GM12891 (cell line): ENCODE results near the gene NFKB2.

ENCODE experiments used
- DNase-seq: peaks from one replicate; pipeline ENCODE4 v3.0.0; 2011; ENCODE audit warnings: low spot score; ENCODE audit not compliant: insufficient read length
- FAIRE-seq: peaks from 2 replicates; lab custom pipeline; 2011; peaks lifted over from hg19 to GRCh38; lab: Jason Lieb, UNC
- PAX5 ChIP-seq: IDR thresholded peaks from 2 replicates; pipeline ENCODE4 v1.6.1; 2011; ENCODE audit warnings: low read length, moderate library complexity, mild to moderate bottlenecking; ENCODE audit not compliant: insufficient read depth, severe bottlenecking
- POLR2A ChIP-seq: IDR thresholded peaks from 2 replicates; pipeline ENCODE4 v1.6.1; 2011; ENCODE audit warnings: low read depth, low read length, control low read depth
- POLR2AphosphoS5 ChIP-seq: IDR thresholded peaks from 2 replicates; pipeline ENCODE4 v1.6.1; 2011; ENCODE audit warnings: low read depth, low read length, control low read depth
- POU2F2 ChIP-seq: IDR thresholded peaks from 2 replicates; pipeline ENCODE4 v1.6.1; 2011; ENCODE audit warnings: low read depth, mild to moderate bottlenecking, control low read depth, low read length, moderate library complexity
- SPI1 ChIP-seq: IDR thresholded peaks from 2 replicates; pipeline ENCODE4 v1.6.1; 2011; ENCODE audit warnings: low read depth, low read length, control low read depth
- TAF1 ChIP-seq: IDR thresholded peaks from 2 replicates; pipeline ENCODE4 v1.6.1; 2011; ENCODE audit warnings: low read depth, low read length, control low read depth

Gene NFKB2

GRCh38 chr10:102409604-102410428, 14.3 kb downstream of the NFKB2 start:
- peak; percentile 30 for DNase-seq
- TF ChIP-seq POLR2A: peak; percentile 44; the same call in 1 of the 2 replicates
- TF ChIP-seq POU2F2: 0 out of 2 replicates have a peak, but pooled peaks have one; percentile 54
- TF ChIP-seq TAF1: no peak
- no peak for TF ChIP-seq PAX5
- TF ChIP-seq SPI1: no peak
- peak; percentile 35 for FAIRE-seq

- DNase-seq: peak; percentile 45
- TF ChIP-seq POU2F2 (no peak), POLR2A (0 out of 2 replicates have a peak, but pooled peaks have one; percentile 2)
- FAIRE-seq: no peak
Measured at GRCh38 chr10:102410429-102411073, 15.0 kb downstream of the NFKB2 start.

- no peak for DNase-seq
- no peak for FAIRE-seq
- TF ChIP-seq PAX5 (no peak), POU2F2 (no peak), SPI1 (no peak), TAF1 (no peak), POLR2A (no peak), POLR2AphosphoS5 (no peak)
Measured at GRCh38 chr10:102411341-102412255, 16.1 kb downstream of the NFKB2 start.

GRCh38 chr10:102412293-102412692, 16.8 kb downstream of the NFKB2 start:
- no peak for FAIRE-seq
- TF ChIP-seq TAF1 (no peak), POLR2A (no peak), PAX5 (no peak), POLR2AphosphoS5 (no peak), SPI1 (no peak), POU2F2 (no peak)
- no peak for DNase-seq

DNA sequence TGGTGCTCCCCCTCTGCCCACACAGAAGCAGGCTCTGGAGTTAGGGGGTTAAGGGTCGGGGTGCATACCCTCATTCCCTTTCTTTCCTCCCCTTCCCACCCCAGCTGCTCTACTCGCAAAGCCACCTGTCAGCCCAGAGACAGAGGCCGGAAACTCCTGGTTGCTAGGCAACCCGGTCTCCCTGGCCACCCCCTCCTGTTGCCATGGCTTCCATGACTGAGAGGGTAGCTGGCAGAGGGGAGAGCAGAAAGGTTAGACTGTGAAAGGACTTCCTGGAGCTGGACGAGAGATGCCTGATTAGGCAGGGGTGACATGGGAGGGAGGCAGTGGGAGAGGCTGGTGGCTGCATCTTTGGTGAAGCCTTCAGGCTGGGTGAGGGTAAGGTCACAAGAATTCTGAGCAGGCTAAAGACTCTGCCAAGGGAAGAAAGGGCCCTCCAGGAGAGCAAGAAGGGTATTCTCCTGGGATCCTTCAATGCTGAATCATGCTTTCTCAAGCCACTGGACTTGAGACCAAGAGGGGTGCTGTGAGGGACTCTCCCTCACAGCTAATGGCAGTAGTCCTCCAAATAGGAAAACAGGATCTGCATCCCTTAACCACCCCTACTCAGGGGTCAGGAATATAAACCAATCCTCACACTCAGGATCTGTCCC, 17.7 kb downstream of the NFKB2 start:
- TF ChIP-seq TAF1 (no peak), POLR2A (no peak), POLR2AphosphoS5 (no peak), POU2F2 (no peak), SPI1 (no peak), PAX5 (no peak)
- FAIRE-seq: peak; percentile 65
- DNase-seq: peak; percentile 82

- TF ChIP-seq SPI1 (no peak), PAX5 (no peak), POLR2A (no peak), POLR2AphosphoS5 (no peak), TAF1 (no peak), POU2F2 (no peak)
- no peak for DNase-seq
- no peak for FAIRE-seq
Measured at GRCh38 chr10:102413806-102414561, 18.5 kb downstream of the NFKB2 start.

DNA sequence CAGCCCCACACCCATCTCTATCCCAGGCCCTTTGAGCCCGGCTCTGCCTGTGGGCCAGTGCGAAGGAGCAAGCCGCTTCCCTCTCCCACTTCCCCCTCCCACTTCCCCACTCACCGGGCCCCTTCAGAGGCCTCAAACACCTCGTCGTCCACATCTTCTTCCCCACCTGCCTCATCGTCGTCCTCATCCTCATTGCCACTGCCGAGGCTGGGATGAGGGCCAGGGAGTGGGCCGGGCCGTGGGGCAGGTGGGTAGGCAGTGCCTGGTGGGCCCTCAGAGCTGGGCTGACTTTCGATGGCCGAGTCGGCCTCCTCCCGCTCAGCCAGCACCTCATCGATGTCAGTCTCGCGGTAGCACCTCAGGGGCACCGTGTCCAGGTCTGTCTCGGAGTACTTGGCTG, 19.2 kb downstream of the NFKB2 start:
- TF ChIP-seq SPI1 (no peak), POU2F2 (no peak), PAX5 (no peak), POLR2AphosphoS5 (no peak), TAF1 (no peak), POLR2A (no peak)
- no peak for DNase-seq
- FAIRE-seq: no peak

DNA sequence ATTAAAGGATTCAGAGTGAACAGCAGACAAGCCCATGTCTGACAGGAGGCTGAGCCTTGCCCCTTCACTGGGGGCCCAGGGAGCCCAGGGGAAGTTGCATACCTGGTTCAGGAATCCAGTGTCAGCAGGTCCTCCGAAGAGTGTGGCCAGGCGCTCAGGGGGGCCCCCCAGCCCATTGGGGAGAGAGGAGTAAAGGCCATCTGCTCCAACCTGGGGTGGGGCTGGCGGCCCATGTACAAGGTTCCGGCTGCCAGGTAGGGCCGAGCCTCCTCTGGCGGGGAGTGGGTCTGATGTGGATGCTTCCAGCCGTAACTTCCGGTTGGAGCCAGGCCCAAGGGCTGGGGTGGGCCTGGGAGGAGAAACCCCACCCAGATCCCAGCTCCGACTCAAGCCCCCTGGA, 20.8 kb downstream of the NFKB2 start:
- TF ChIP-seq POLR2A (no peak), POLR2AphosphoS5 (no peak), PAX5 (no peak), POU2F2 (no peak), SPI1 (no peak), TAF1 (no peak)
- FAIRE-seq (no peak), DNase-seq (no peak)

DNA sequence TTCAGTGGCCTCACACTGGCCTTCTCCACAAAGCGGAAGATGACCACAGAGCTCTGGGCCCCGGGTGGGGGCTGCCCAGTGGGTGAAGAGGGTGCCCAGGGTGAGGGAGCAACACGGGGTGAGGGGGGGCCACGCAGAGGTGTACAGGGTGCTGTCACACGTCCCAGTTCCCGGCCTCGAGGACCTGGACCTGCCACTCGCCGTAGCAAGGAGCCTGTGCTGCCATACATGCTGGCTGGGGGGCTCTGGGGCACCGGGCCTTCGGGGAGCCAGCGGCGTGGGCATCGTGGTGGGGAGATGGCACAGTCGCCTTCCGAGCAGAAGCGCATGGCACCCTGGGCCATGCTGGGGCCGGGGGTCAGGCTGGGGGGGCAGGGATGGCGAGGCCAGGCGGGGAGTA, 21.2 kb downstream of the NFKB2 start:
- no peak for FAIRE-seq
- DNase-seq: no peak
- no peak for TF ChIP-seq SPI1
